Measurements from ENCODE around the gene RXFP4. TPM values are rescaled to one million over a fixed set of nuclear protein-coding genes. Genes with fewer than 3 reads are reported as not detected.

RXFP4 gene
- polyA plus RNA-seq, 2 donors, result 0.04 to 0.08 TPM

GRCh38 chr1:155951753-155952504, 10.5 kb downstream of the RXFP4 start:
- Histone ChIP-seq H3K4me1 (ENCODE audit: control insufficient read depth in 2 of 2, insufficient read depth in 2 of 2, low read length in 1 of 2) (no peaks in the 10 kb centered on the region), H3K27ac (ENCODE audit: low read depth in 2 of 2, low read length in 1 of 2) (no peak overlapping the region), H3K27me3 (ENCODE audit: control insufficient read depth in 1 of 2, insufficient read depth in 2 of 2, low read length in 2 of 2) (no peaks in the 10 kb centered on the region), H3K36me3 (ENCODE audit: control insufficient read depth in 2 of 2, insufficient read depth in 2 of 2, low read length in 1 of 2) (peaks cover 8 to 35% of the 10 kb centered on the region in 2 donors), H3K4me3 (ENCODE audit: low read depth in 1 of 2, low read length in 2 of 2) (no peak overlapping the region), H3K9me3 (ENCODE audit: control insufficient read depth in 2 of 2, insufficient read depth in 1 of 2, low read depth in 1 of 2, low read length in 1 of 2) (no peaks in the 10 kb centered on the region)
- WGBS, 2 donors, result 75 to 87% methylated on average over 6 of the region's 6 CpGs

DNA sequence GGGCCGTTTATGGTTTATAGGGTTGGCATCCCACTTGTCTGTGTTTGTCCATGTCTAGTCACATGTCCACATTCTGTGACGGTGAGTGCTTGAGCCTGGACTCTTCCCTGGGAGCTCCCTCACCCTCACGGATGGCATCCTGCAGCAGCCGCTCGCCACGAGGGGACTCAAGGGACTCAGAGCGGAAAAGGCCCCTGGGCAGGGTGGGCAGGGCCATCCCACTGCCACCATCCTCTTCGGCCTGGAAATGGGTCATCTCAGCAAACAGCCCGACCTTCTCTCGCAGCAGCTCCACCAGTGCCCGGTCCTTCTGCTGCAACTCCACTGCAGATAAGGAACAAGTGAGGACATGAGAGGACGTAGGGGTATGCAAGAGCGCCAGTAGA, 11.1 kb downstream of the RXFP4 start:
- H3K27ac ChIP-seq (ENCODE audit: low read depth in 2 of 2, low read length in 1 of 2), result no peak overlapping the region

GRCh38 chr1:155954645-155955044, 13.2 kb downstream of the RXFP4 start:
- H3K36me3 ChIP-seq (ENCODE audit: control insufficient read depth in 2 of 2, insufficient read depth in 2 of 2, low read length in 1 of 2), result peaks cover 19 to 46% of the 10 kb centered on the region in 2 donors
- no peaks in the 10 kb centered on the region for H3K27me3 ChIP-seq (ENCODE audit: control insufficient read depth in 1 of 2, insufficient read depth in 2 of 2, low read length in 2 of 2)
- no peaks in the 10 kb centered on the region for H3K4me1 ChIP-seq (ENCODE audit: control insufficient read depth in 2 of 2, insufficient read depth in 2 of 2, low read length in 1 of 2)
- H3K27ac ChIP-seq (ENCODE audit: low read depth in 2 of 2, low read length in 1 of 2), result no peak overlapping the region
- 98% methylated on average over 3 of the region's 3 CpGs for WGBS, 2 donors
- no peak overlapping the region for H3K4me3 ChIP-seq (ENCODE audit: low read depth in 1 of 2, low read length in 2 of 2)
- no peaks in the 10 kb centered on the region for H3K9me3 ChIP-seq (ENCODE audit: control insufficient read depth in 2 of 2, insufficient read depth in 1 of 2, low read depth in 1 of 2, low read length in 1 of 2)

More for the DNA sequence above, 11.1 kb downstream of the RXFP4 start:
- Histone ChIP-seq H3K4me1 (ENCODE audit: control insufficient read depth in 2 of 2, insufficient read depth in 2 of 2, low read length in 1 of 2) (no peaks in the 10 kb centered on the region), H3K9me3 (ENCODE audit: control insufficient read depth in 2 of 2, insufficient read depth in 1 of 2, low read depth in 1 of 2, low read length in 1 of 2) (no peaks in the 10 kb centered on the region), H3K36me3 (ENCODE audit: control insufficient read depth in 2 of 2, insufficient read depth in 2 of 2, low read length in 1 of 2) (peaks cover 11 to 38% of the 10 kb centered on the region in 2 donors), H3K4me3 (ENCODE audit: low read depth in 1 of 2, low read length in 2 of 2) (no peak overlapping the region), H3K27me3 (ENCODE audit: control insufficient read depth in 1 of 2, insufficient read depth in 2 of 2, low read length in 2 of 2) (no peaks in the 10 kb centered on the region)
- WGBS, 2 donors, result 88 to 93% methylated on average over 13 of the region's 13 CpGs

DNA sequence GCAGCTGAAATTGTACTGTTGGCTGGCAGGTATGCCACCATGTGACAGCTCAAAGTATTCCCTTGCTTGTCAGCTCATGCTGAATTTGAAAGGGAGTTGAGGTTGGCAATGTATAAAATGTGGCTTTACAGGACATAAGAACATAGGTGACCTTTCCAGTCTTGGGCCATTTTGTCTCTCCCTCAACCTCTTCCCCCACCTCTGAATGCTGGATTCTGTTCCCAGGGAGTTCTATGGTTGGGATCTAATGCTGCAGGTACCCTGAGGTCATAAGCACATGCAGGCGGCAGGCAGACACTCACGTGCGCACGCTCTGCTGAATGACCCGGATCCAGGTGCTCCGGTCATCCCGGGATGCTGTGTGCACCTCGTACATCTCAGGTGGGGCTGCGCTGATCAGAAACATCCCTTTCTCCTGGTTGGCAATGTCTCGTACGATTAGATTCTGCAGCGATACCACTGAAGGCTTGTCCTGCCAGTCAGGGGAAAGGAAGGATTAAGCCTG, 16.0 kb downstream of the RXFP4 start:
- Histone ChIP-seq H3K36me3 (ENCODE audit: control insufficient read depth in 2 of 2, insufficient read depth in 2 of 2, low read length in 1 of 2) (peaks cover 21 to 40% of the 10 kb centered on the region in 2 donors), H3K9me3 (ENCODE audit: control insufficient read depth in 2 of 2, insufficient read depth in 1 of 2, low read depth in 1 of 2, low read length in 1 of 2) (no peaks in the 10 kb centered on the region)

DNA sequence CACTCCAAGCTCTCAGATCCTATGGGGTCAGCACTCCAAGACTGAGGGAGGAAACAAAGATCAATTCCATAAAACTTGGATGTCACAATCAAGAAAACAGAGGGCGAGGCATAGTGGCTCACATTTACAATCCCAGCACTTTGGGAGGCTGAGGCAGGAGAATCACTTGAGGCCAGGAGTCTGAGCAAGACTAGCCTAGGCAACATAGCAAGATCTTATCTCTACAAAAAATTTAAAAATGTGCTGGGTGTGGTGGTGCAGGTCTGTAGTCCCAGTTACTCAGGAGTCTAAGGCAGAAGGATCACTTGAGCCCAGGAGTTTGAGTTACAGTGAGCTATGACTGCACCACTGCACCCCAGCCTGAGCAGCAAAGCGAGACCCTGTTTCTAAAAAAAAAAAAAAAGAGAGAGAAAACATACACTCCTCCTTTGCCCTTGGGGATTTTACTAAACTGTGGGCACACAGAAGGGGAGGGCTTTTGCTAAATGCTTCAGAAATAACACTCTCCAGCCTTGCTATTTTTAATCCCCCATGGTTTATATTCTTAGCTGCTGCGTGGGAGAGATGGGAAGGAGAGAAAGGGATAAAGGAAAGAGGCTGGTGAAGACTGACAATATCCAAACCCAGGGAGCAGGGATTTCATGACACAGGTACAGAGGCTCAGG, 18.8 kb downstream of the RXFP4 start:
- WGBS, 2 donors, result 78 to 79% methylated on average over 3 of the region's 3 CpGs
- Histone ChIP-seq H3K27me3 (ENCODE audit: control insufficient read depth in 1 of 2, insufficient read depth in 2 of 2, low read length in 2 of 2) (no peaks in the 10 kb centered on the region), H3K4me3 (ENCODE audit: low read depth in 1 of 2, low read length in 2 of 2) (no peak overlapping the region), H3K36me3 (ENCODE audit: control insufficient read depth in 2 of 2, insufficient read depth in 2 of 2, low read length in 1 of 2) (peaks cover 24 to 45% of the 10 kb centered on the region in 2 donors), H3K4me1 (ENCODE audit: control insufficient read depth in 2 of 2, insufficient read depth in 2 of 2, low read length in 1 of 2) (peaks cover 0 to 3% of the 10 kb centered on the region in 2 donors), H3K27ac (ENCODE audit: low read depth in 2 of 2, low read length in 1 of 2) (peak overlapping the region; percentile 47 to 81), H3K9me3 (ENCODE audit: control insufficient read depth in 2 of 2, insufficient read depth in 1 of 2, low read depth in 1 of 2, low read length in 1 of 2) (no peaks in the 10 kb centered on the region)

More for the DNA sequence above, 16.0 kb downstream of the RXFP4 start:
- 91 to 93% methylated on average over 12 of the region's 12 CpGs for WGBS, 2 donors
- no peaks in the 10 kb centered on the region for H3K27me3 ChIP-seq (ENCODE audit: control insufficient read depth in 1 of 2, insufficient read depth in 2 of 2, low read length in 2 of 2)
- no peaks in the 10 kb centered on the region for H3K4me1 ChIP-seq (ENCODE audit: control insufficient read depth in 2 of 2, insufficient read depth in 2 of 2, low read length in 1 of 2)
- H3K4me3 ChIP-seq (ENCODE audit: low read depth in 1 of 2, low read length in 2 of 2), result no peak overlapping the region
- no peak overlapping the region for H3K27ac ChIP-seq (ENCODE audit: low read depth in 2 of 2, low read length in 1 of 2)

DNA sequence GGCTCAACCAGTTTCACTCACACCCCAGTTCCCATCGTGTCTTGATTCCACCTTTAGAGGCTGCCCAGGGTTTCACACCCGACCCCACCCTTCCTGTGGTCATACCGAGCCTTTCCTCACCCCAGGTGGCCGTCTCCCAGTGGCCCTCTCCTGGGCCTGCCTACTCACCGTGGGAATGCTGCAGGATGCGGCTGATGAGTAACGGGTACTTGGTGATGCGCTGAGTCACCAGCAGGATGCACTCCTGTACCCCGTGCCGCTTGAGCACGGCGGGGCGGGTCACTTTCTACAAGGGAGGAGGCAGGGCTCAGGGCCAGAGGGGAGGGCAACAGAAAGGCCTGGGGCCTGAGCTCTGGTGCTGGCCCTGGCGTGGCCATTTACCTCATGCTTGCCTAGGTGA, 20.5 kb downstream of the RXFP4 start:
- peak overlapping the region; percentile 55 to 78 for H3K27ac ChIP-seq (ENCODE audit: low read depth in 2 of 2, low read length in 1 of 2)
- no peaks in the 10 kb centered on the region for H3K27me3 ChIP-seq (ENCODE audit: control insufficient read depth in 1 of 2, insufficient read depth in 2 of 2, low read length in 2 of 2)
- H3K36me3 ChIP-seq (ENCODE audit: control insufficient read depth in 2 of 2, insufficient read depth in 2 of 2, low read length in 1 of 2), result peaks cover 24 to 60% of the 10 kb centered on the region in 2 donors
- H3K9me3 ChIP-seq (ENCODE audit: control insufficient read depth in 2 of 2, insufficient read depth in 1 of 2, low read depth in 1 of 2, low read length in 1 of 2), result no peaks in the 10 kb centered on the region
- peaks cover 0 to 6% of the 10 kb centered on the region in 2 donors for H3K4me1 ChIP-seq (ENCODE audit: control insufficient read depth in 2 of 2, insufficient read depth in 2 of 2, low read length in 1 of 2)
- no peak overlapping the region for H3K4me3 ChIP-seq (ENCODE audit: low read depth in 1 of 2, low read length in 2 of 2)
- 40 to 46% methylated on average over 14 of the region's 14 CpGs for WGBS, 2 donors

- WGBS, 2 donors, result 77 to 80% methylated on average over 18 of the region's 18 CpGs
- H3K9me3 ChIP-seq (ENCODE audit: control insufficient read depth in 2 of 2, insufficient read depth in 1 of 2, low read depth in 1 of 2, low read length in 1 of 2), result no peaks in the 10 kb centered on the region
- peak overlapping the region in 1 of 2 donors; percentile 78 for H3K27ac ChIP-seq (ENCODE audit: low read depth in 2 of 2, low read length in 1 of 2)
- peaks cover 19 to 60% of the 10 kb centered on the region in 2 donors for H3K36me3 ChIP-seq (ENCODE audit: control insufficient read depth in 2 of 2, insufficient read depth in 2 of 2, low read length in 1 of 2)
- peaks cover 2 to 10% of the 10 kb centered on the region in 2 donors for H3K4me1 ChIP-seq (ENCODE audit: control insufficient read depth in 2 of 2, insufficient read depth in 2 of 2, low read length in 1 of 2)
- H3K4me3 ChIP-seq (ENCODE audit: low read depth in 1 of 2, low read length in 2 of 2), result no peak overlapping the region
- H3K27me3 ChIP-seq (ENCODE audit: control insufficient read depth in 1 of 2, insufficient read depth in 2 of 2, low read length in 2 of 2), result no peaks in the 10 kb centered on the region
Observed at GRCh38 chr1:155962599-155963211, 21.3 kb downstream of the RXFP4 start.

- H3K27me3 ChIP-seq (ENCODE audit: control insufficient read depth in 1 of 2, insufficient read depth in 2 of 2, low read length in 2 of 2), result no peaks in the 10 kb centered on the region
- H3K4me3 ChIP-seq (ENCODE audit: low read depth in 1 of 2, low read length in 2 of 2), result no peak overlapping the region
- no peaks in the 10 kb centered on the region for H3K9me3 ChIP-seq (ENCODE audit: control insufficient read depth in 2 of 2, insufficient read depth in 1 of 2, low read depth in 1 of 2, low read length in 1 of 2)
- H3K4me1 ChIP-seq (ENCODE audit: control insufficient read depth in 2 of 2, insufficient read depth in 2 of 2, low read length in 1 of 2), result peaks cover 3 to 22% of the 10 kb centered on the region in 2 donors
- H3K36me3 ChIP-seq (ENCODE audit: control insufficient read depth in 2 of 2, insufficient read depth in 2 of 2, low read length in 1 of 2), result peaks cover 13 to 58% of the 10 kb centered on the region in 2 donors
- no peak overlapping the region for H3K27ac ChIP-seq (ENCODE audit: low read depth in 2 of 2, low read length in 1 of 2)
- WGBS, 2 donors, result 89% methylated on average over 7 of the region's 7 CpGs
Observed at GRCh38 chr1:155964193-155964592, 22.8 kb downstream of the RXFP4 start.

- peaks cover 3 to 33% of the 10 kb centered on the region in 2 donors for H3K4me1 ChIP-seq (ENCODE audit: control insufficient read depth in 2 of 2, insufficient read depth in 2 of 2, low read length in 1 of 2)
- WGBS, 2 donors, result 76 to 83% methylated on average over 9 of the region's 9 CpGs
Observed at GRCh38 chr1:155966135-155966534, 24.7 kb downstream of the RXFP4 start.

More at GRCh38 chr1:155966135-155966534, 24.7 kb downstream of the RXFP4 start:
- H3K27me3 ChIP-seq (ENCODE audit: control insufficient read depth in 1 of 2, insufficient read depth in 2 of 2, low read length in 2 of 2), result no peaks in the 10 kb centered on the region
- H3K9me3 ChIP-seq (ENCODE audit: control insufficient read depth in 2 of 2, insufficient read depth in 1 of 2, low read depth in 1 of 2, low read length in 1 of 2), result no peaks in the 10 kb centered on the region
- peak overlapping the region in 1 of 2 donors; percentile 84 for H3K27ac ChIP-seq (ENCODE audit: low read depth in 2 of 2, low read length in 1 of 2)
- H3K4me3 ChIP-seq (ENCODE audit: low read depth in 1 of 2, low read length in 2 of 2), result no peak overlapping the region
- H3K36me3 ChIP-seq (ENCODE audit: control insufficient read depth in 2 of 2, insufficient read depth in 2 of 2, low read length in 1 of 2), result peaks cover 8 to 49% of the 10 kb centered on the region in 2 donors

All from esophagus (tissue), 2 donors.